HL-60 (cell line): ENCODE data around the gene FAM89B.

Source experiments
- DNase-seq, 2 experiments: peaks; one replicate each; pipeline ENCODE4 v3.0.0-alpha.2; 2010 to 2020; ENCODE audit warnings: low read depth in 1 of 2, low spot score in 1 of 2
- H3K27ac ChIP-seq: fragments of 250-450 bp; sonication (Bioruptor Pico); replicated peaks from 2 replicates; pipeline ENCODE4 v1.5.1; 2020; ENCODE audit warnings: mild to moderate bottlenecking, moderate library complexity
- H3K27me3 ChIP-seq: fragments of 250-450 bp; sonication (Bioruptor Pico); 2 replicates; pipeline ENCODE4 v1.5.1; 2021; ENCODE audit warnings: mild to moderate bottlenecking, moderate library complexity; ENCODE audit not compliant: insufficient read depth, poor library complexity, severe bottlenecking
- H3K4me3 ChIP-seq: replicated peaks from 2 replicates; pipeline ENCODE4 v1.5.1; 2011; ENCODE audit warnings: mild to moderate bottlenecking, control low read depth, low read length; ENCODE audit not compliant: insufficient read depth
- GABPA ChIP-seq: IDR thresholded peaks from 2 replicates; pipeline ENCODE4 v1.6.1; 2012; ENCODE audit warnings: low read depth
- POLR2AphosphoS5 ChIP-seq: IDR thresholded peaks from 2 replicates; pipeline ENCODE4 v1.6.1; 2012; ENCODE audit warnings: low read depth
- SPI1 ChIP-seq: IDR thresholded peaks from 2 replicates; pipeline ENCODE4 v1.6.1; 2012; ENCODE audit warnings: low read depth, mild to moderate bottlenecking, borderline replicate concordance
- TF ChIP-seq, protein P1 (sequence below): IDR thresholded peaks from 2 replicates; pipeline ENCODE4 v1.6.1; 2012; ENCODE audit warnings: low read depth; ENCODE audit not compliant: insufficient replicate concordance
- TF ChIP-seq, protein P2 (sequence below): IDR thresholded peaks from one replicate; pipeline ENCODE4 v1.5.1; 2011; ENCODE audit warnings: low read length, control low read depth, inconsistent platforms; ENCODE audit not compliant: insufficient read depth

Gene FAM89B

DNA sequence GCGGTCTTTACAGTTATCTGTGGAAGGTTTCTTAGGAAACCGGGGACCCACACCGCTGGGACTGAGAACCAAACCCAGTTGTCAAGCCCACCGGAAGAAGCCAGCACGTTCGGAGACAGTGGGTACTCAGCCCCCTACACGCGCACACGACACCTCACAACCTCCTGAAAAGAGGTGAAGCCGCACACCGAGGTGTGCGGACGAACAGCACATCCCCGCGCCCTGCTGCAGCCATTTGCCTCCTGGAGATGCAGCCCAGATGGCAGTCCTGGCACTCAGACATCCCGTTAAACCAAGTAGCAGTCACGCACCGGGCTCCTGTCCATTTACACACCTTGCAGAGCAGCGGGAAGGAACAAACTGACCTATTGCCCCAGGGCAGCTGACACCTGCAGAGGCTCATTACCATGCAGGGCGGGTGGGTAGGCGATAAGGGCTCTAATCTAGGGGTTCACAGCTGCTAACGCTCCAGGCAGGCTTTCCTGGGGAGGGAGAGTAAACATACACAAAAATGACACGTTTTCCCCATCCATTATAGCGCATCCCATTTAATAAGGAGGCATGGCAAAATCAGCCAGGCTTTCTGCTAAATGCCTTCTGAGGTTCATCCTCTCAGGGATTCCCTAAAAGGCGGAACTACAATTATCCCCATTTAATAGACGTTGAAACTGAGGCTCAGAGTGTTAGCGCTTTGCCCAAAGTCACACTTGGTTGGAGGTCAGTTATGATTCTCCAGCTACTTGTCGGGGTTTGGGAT lies 2.7 kb downstream of the FAM89B start:
- no peak for TF ChIP-seq SPI1
- TF ChIP-seq POLR2AphosphoS5: no peak; the same call in 1 of the 2 replicates
- TF ChIP-seq, protein P1, sequence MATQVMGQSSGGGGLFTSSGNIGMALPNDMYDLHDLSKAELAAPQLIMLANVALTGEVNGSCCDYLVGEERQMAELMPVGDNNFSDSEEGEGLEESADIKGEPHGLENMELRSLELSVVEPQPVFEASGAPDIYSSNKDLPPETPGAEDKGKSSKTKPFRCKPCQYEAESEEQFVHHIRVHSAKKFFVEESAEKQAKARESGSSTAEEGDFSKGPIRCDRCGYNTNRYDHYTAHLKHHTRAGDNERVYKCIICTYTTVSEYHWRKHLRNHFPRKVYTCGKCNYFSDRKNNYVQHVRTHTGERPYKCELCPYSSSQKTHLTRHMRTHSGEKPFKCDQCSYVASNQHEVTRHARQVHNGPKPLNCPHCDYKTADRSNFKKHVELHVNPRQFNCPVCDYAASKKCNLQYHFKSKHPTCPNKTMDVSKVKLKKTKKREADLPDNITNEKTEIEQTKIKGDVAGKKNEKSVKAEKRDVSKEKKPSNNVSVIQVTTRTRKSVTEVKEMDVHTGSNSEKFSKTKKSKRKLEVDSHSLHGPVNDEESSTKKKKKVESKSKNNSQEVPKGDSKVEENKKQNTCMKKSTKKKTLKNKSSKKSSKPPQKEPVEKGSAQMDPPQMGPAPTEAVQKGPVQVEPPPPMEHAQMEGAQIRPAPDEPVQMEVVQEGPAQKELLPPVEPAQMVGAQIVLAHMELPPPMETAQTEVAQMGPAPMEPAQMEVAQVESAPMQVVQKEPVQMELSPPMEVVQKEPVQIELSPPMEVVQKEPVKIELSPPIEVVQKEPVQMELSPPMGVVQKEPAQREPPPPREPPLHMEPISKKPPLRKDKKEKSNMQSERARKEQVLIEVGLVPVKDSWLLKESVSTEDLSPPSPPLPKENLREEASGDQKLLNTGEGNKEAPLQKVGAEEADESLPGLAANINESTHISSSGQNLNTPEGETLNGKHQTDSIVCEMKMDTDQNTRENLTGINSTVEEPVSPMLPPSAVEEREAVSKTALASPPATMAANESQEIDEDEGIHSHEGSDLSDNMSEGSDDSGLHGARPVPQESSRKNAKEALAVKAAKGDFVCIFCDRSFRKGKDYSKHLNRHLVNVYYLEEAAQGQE: no peak
- TF ChIP-seq, protein P2, sequence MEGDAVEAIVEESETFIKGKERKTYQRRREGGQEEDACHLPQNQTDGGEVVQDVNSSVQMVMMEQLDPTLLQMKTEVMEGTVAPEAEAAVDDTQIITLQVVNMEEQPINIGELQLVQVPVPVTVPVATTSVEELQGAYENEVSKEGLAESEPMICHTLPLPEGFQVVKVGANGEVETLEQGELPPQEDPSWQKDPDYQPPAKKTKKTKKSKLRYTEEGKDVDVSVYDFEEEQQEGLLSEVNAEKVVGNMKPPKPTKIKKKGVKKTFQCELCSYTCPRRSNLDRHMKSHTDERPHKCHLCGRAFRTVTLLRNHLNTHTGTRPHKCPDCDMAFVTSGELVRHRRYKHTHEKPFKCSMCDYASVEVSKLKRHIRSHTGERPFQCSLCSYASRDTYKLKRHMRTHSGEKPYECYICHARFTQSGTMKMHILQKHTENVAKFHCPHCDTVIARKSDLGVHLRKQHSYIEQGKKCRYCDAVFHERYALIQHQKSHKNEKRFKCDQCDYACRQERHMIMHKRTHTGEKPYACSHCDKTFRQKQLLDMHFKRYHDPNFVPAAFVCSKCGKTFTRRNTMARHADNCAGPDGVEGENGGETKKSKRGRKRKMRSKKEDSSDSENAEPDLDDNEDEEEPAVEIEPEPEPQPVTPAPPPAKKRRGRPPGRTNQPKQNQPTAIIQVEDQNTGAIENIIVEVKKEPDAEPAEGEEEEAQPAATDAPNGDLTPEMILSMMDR: no peak
- no peak for TF ChIP-seq GABPA
- DNase-seq: peak in 1 of 2 experiments; percentile 36
- H3K27me3 ChIP-seq: no peaks in the 10 kb centered on the region
- H3K4me3 ChIP-seq: peak overlapping the region; percentile 81
- H3K27ac ChIP-seq: peak overlapping the region; percentile 91

DNA sequence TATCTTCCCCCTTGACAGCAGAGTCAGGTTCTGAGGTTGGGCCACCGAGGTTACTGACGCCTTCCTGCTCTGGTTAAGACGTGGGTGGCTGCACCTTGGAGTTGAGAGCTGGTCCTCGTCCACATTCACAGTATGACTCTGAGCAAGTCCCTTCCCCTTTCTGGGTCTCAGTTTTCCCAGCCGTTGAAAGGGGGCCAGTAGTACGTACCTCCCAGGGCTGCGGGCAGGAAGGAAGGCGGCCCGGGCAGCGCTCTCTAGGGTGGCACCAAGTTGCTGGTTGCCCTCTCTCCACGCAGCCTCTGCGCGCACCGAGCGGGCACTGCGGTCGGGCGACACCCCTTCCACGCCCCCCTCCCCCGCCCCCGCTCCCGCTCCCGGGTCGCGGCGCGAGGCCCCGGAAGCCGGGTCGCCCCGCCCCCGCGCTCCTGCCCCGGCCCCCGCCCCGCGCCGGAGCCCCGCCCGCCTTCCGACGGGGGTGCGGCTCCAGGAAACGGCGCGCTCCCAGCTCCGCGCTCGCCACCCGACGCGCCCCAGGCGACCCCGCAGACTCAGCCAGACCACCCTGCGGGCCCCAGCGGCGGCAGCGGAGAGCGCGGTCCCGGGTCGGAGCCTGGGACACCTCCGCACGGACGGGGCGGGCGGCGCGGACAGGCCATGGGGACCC lies 3.4 kb downstream of the FAM89B start, which contains the start of gene EHBP1L1:
EHBP1L1 (plus strand) TSS at position 486 of the 664 bp plus-strand sequence. CDS start 250 bp downstream, outside the sequence.
- no peaks in the 10 kb centered on the region for H3K27me3 ChIP-seq
- H3K4me3 ChIP-seq: peak within 1 kb of the TSS; percentile 81
- peak; percentile 86 to 92 for DNase-seq
- TF ChIP-seq, protein P1: peak; percentile 34
- TF ChIP-seq, protein P2: no peak
- TF ChIP-seq SPI1: peak; percentile 75; the same call in 1 of the 2 replicates
- TF ChIP-seq GABPA: no peak
- peak; percentile 69 for TF ChIP-seq POLR2AphosphoS5
- H3K27ac ChIP-seq: peak within 1 kb of the TSS; percentile 91

- Histone ChIP-seq H3K4me3 (peak overlapping the region; percentile 81), H3K27me3 (no peaks in the 10 kb centered on the region), H3K27ac (peak overlapping the region; percentile 77)
- no peak for TF ChIP-seq POLR2AphosphoS5
- TF ChIP-seq, protein P1: no peak
- no peak for TF ChIP-seq SPI1
- TF ChIP-seq GABPA: no peak
- TF ChIP-seq, protein P2: no peak
- DNase-seq: no peak
These were observed 4.0 kb downstream of the FAM89B start for GRCh38 chr11:65576232-65576866.
